ENCODE results near the gene ADAM12.

The ADAM12 gene

GRCh38 chr10:126104767-126105166, 283.5 kb downstream of the ADAM12 start:
- Histone ChIP-seq H3K9me3 (ENCODE audit: control insufficient read depth, insufficient read depth, low read length) (no peaks in the 10 kb centered on the region), H3K4me3 (ENCODE audit: low read depth, low read length) (no peak overlapping the region), H3K36me3 (ENCODE audit: control insufficient read depth, insufficient read depth, low read length) (no peaks in the 10 kb centered on the region), H3K4me1 (ENCODE audit: control insufficient read depth, insufficient read depth, low read length) (no peaks in the 10 kb centered on the region), H3K9ac (ENCODE audit: low read depth, low read length) (no peak overlapping the region), H3K27me3 (ENCODE audit: control insufficient read depth, insufficient read depth, low read length) (no peaks in the 10 kb centered on the region)

GRCh38 chr10:126102636-126103035, 285.6 kb downstream of the ADAM12 start:
- no peaks in the 10 kb centered on the region for H3K4me1 ChIP-seq (ENCODE audit: control insufficient read depth, insufficient read depth, low read length)
- H3K9ac ChIP-seq (ENCODE audit: low read depth, low read length), result no peak overlapping the region
- no peaks in the 10 kb centered on the region for H3K9me3 ChIP-seq (ENCODE audit: control insufficient read depth, insufficient read depth, low read length)
- no peaks in the 10 kb centered on the region for H3K27me3 ChIP-seq (ENCODE audit: control insufficient read depth, insufficient read depth, low read length)
- no peak overlapping the region for H3K4me3 ChIP-seq (ENCODE audit: low read depth, low read length)
- no peaks in the 10 kb centered on the region for H3K36me3 ChIP-seq (ENCODE audit: control insufficient read depth, insufficient read depth, low read length)

GRCh38 chr10:126101736-126102135, 286.5 kb downstream of the ADAM12 start:
- no peak overlapping the region for H3K9ac ChIP-seq (ENCODE audit: low read depth, low read length)
- no peaks in the 10 kb centered on the region for H3K27me3 ChIP-seq (ENCODE audit: control insufficient read depth, insufficient read depth, low read length)
- no peaks in the 10 kb centered on the region for H3K4me1 ChIP-seq (ENCODE audit: control insufficient read depth, insufficient read depth, low read length)
- H3K9me3 ChIP-seq (ENCODE audit: control insufficient read depth, insufficient read depth, low read length), result no peaks in the 10 kb centered on the region
- no peak overlapping the region for H3K4me3 ChIP-seq (ENCODE audit: low read depth, low read length)
- H3K36me3 ChIP-seq (ENCODE audit: control insufficient read depth, insufficient read depth, low read length), result no peaks in the 10 kb centered on the region

GRCh38 chr10:126101325-126101724, 287.0 kb downstream of the ADAM12 start:
- Histone ChIP-seq H3K27me3 (ENCODE audit: control insufficient read depth, insufficient read depth, low read length) (no peaks in the 10 kb centered on the region), H3K9me3 (ENCODE audit: control insufficient read depth, insufficient read depth, low read length) (no peaks in the 10 kb centered on the region), H3K4me1 (ENCODE audit: control insufficient read depth, insufficient read depth, low read length) (no peaks in the 10 kb centered on the region), H3K4me3 (ENCODE audit: low read depth, low read length) (no peak overlapping the region), H3K36me3 (ENCODE audit: control insufficient read depth, insufficient read depth, low read length) (no peaks in the 10 kb centered on the region), H3K9ac (ENCODE audit: low read depth, low read length) (no peak overlapping the region)

GRCh38 chr10:126099366-126099765, 288.9 kb downstream of the ADAM12 start:
- no peaks in the 10 kb centered on the region for H3K27me3 ChIP-seq (ENCODE audit: control insufficient read depth, insufficient read depth, low read length)
- H3K4me1 ChIP-seq (ENCODE audit: control insufficient read depth, insufficient read depth, low read length), result no peaks in the 10 kb centered on the region
- H3K9me3 ChIP-seq (ENCODE audit: control insufficient read depth, insufficient read depth, low read length), result no peaks in the 10 kb centered on the region
- no peak overlapping the region for H3K9ac ChIP-seq (ENCODE audit: low read depth, low read length)
- no peak overlapping the region for H3K4me3 ChIP-seq (ENCODE audit: low read depth, low read length)
- H3K36me3 ChIP-seq (ENCODE audit: control insufficient read depth, insufficient read depth, low read length), result no peaks in the 10 kb centered on the region

GRCh38 chr10:126098226-126098581, 290.1 kb downstream of the ADAM12 start:
- Histone ChIP-seq H3K4me3 (ENCODE audit: low read depth, low read length) (no peak overlapping the region), H3K36me3 (ENCODE audit: control insufficient read depth, insufficient read depth, low read length) (no peaks in the 10 kb centered on the region), H3K4me1 (ENCODE audit: control insufficient read depth, insufficient read depth, low read length) (no peaks in the 10 kb centered on the region), H3K9ac (ENCODE audit: low read depth, low read length) (no peak overlapping the region), H3K27me3 (ENCODE audit: control insufficient read depth, insufficient read depth, low read length) (no peaks in the 10 kb centered on the region), H3K9me3 (ENCODE audit: control insufficient read depth, insufficient read depth, low read length) (no peaks in the 10 kb centered on the region)

- no peak overlapping the region for H3K9ac ChIP-seq (ENCODE audit: low read depth, low read length)
Measured at GRCh38 chr10:126097558-126098225, 290.6 kb downstream of the ADAM12 start.

GRCh38 chr10:126094537-126094936, 293.7 kb downstream of the ADAM12 start:
- Histone ChIP-seq H3K36me3 (ENCODE audit: control insufficient read depth, insufficient read depth, low read length) (no peaks in the 10 kb centered on the region), H3K27me3 (ENCODE audit: control insufficient read depth, insufficient read depth, low read length) (no peaks in the 10 kb centered on the region), H3K9ac (ENCODE audit: low read depth, low read length) (no peak overlapping the region), H3K4me3 (ENCODE audit: low read depth, low read length) (no peak overlapping the region), H3K9me3 (ENCODE audit: control insufficient read depth, insufficient read depth, low read length) (no peaks in the 10 kb centered on the region), H3K4me1 (ENCODE audit: control insufficient read depth, insufficient read depth, low read length) (no peaks in the 10 kb centered on the region)

More at GRCh38 chr10:126097558-126098225, 290.6 kb downstream of the ADAM12 start:
- Histone ChIP-seq H3K36me3 (ENCODE audit: control insufficient read depth, insufficient read depth, low read length) (no peaks in the 10 kb centered on the region), H3K27me3 (ENCODE audit: control insufficient read depth, insufficient read depth, low read length) (no peaks in the 10 kb centered on the region), H3K4me3 (ENCODE audit: low read depth, low read length) (no peak overlapping the region), H3K9me3 (ENCODE audit: control insufficient read depth, insufficient read depth, low read length) (no peaks in the 10 kb centered on the region), H3K4me1 (ENCODE audit: control insufficient read depth, insufficient read depth, low read length) (no peaks in the 10 kb centered on the region)

GRCh38 chr10:126092366-126093215, 295.7 kb downstream of the ADAM12 start:
- no peaks in the 10 kb centered on the region for H3K36me3 ChIP-seq (ENCODE audit: control insufficient read depth, insufficient read depth, low read length)
- H3K4me1 ChIP-seq (ENCODE audit: control insufficient read depth, insufficient read depth, low read length), result no peaks in the 10 kb centered on the region
- H3K4me3 ChIP-seq (ENCODE audit: low read depth, low read length), result no peak overlapping the region
- H3K27me3 ChIP-seq (ENCODE audit: control insufficient read depth, insufficient read depth, low read length), result no peaks in the 10 kb centered on the region
- no peak overlapping the region for H3K9ac ChIP-seq (ENCODE audit: low read depth, low read length)
- H3K9me3 ChIP-seq (ENCODE audit: control insufficient read depth, insufficient read depth, low read length), result no peaks in the 10 kb centered on the region

- H3K9me3 ChIP-seq (ENCODE audit: control insufficient read depth, insufficient read depth, low read length), result no peaks in the 10 kb centered on the region
- no peak overlapping the region for H3K9ac ChIP-seq (ENCODE audit: low read depth, low read length)
- H3K4me3 ChIP-seq (ENCODE audit: low read depth, low read length), result no peak overlapping the region
- no peaks in the 10 kb centered on the region for H3K4me1 ChIP-seq (ENCODE audit: control insufficient read depth, insufficient read depth, low read length)
- no peaks in the 10 kb centered on the region for H3K36me3 ChIP-seq (ENCODE audit: control insufficient read depth, insufficient read depth, low read length)
- no peaks in the 10 kb centered on the region for H3K27me3 ChIP-seq (ENCODE audit: control insufficient read depth, insufficient read depth, low read length)
Measured at GRCh38 chr10:126090911-126091728, 297.2 kb downstream of the ADAM12 start.

- no peak overlapping the region for H3K4me3 ChIP-seq (ENCODE audit: low read depth, low read length)
- H3K9me3 ChIP-seq (ENCODE audit: control insufficient read depth, insufficient read depth, low read length), result no peaks in the 10 kb centered on the region
- no peaks in the 10 kb centered on the region for H3K4me1 ChIP-seq (ENCODE audit: control insufficient read depth, insufficient read depth, low read length)
- no peaks in the 10 kb centered on the region for H3K36me3 ChIP-seq (ENCODE audit: control insufficient read depth, insufficient read depth, low read length)
- H3K9ac ChIP-seq (ENCODE audit: low read depth, low read length), result no peak overlapping the region
- H3K27me3 ChIP-seq (ENCODE audit: control insufficient read depth, insufficient read depth, low read length), result no peaks in the 10 kb centered on the region
Measured at GRCh38 chr10:126090443-126090842, 297.8 kb downstream of the ADAM12 start.

Data from iPS-15b (cell line).